T follicular helper cell (primary cell): ENCODE data around the gene ADSS2.
"Not testable (repeated sequence)": the region's sequence is repeated elsewhere in the genome, so short reads cannot be mapped to it uniquely, and the experiment has no call there.

Experiments used
- DNase-seq: peaks from one replicate; pipeline ENCODE4 v3.0.0-alpha.2; 2020; ENCODE audit warnings: low read depth

ADSS2 gene

GRCh38 chr1:244365262-244365661 lies 86.4 kb downstream of the ADSS2 start:
- DNase-seq = not testable (repeated sequence)

- DNase-seq = no peak
Observed at GRCh38 chr1:244362476-244362875, 89.2 kb downstream of the ADSS2 start.

GRCh38 chr1:244361764-244362473 lies 89.8 kb downstream of the ADSS2 start:
- DNase-seq = no peak
